Skeletal muscle cell (primary cell): ENCODE results near the gene TMEM63B.
"Not testable (repeated sequence)": the region's sequence is repeated elsewhere in the genome, so short reads cannot be mapped to it uniquely, and the experiment has no call there.

ENCODE experiments used
- DNase-seq: peaks from one replicate; pipeline ENCODE4 v3.0.0-alpha.2; 2010; ENCODE audit warnings: low read depth
- H3K4me3 ChIP-seq: 2 replicates; pipeline ENCODE4 v1.5.1; 2011; ENCODE audit warnings: low read depth, mild to moderate bottlenecking, control low read depth, low read length, moderate library complexity

Gene TMEM63B

DNA sequence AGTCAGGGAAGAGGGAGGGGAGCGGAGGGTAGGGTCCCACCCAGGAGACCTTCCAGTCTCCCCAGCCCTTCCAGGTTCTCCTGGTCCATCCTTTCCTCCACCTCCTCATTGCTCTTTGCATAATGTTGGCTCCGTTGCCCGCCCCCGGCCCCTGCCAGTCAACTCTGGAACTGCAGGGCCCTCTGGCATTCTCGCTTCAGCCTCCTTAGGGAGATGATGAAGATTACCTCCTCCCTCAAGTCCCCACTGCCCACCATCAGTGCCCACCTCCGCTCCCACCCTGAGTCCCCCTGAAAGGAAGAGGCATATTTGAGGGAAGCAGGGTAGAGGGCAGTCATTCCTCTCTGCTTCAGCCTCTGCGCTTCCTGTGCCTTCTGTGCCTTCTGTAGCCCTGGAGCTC, 8.5 kb downstream of the TMEM63B start:
- DNase-seq, result no peak
- H3K4me3 ChIP-seq, result no peak overlapping the region

DNA sequence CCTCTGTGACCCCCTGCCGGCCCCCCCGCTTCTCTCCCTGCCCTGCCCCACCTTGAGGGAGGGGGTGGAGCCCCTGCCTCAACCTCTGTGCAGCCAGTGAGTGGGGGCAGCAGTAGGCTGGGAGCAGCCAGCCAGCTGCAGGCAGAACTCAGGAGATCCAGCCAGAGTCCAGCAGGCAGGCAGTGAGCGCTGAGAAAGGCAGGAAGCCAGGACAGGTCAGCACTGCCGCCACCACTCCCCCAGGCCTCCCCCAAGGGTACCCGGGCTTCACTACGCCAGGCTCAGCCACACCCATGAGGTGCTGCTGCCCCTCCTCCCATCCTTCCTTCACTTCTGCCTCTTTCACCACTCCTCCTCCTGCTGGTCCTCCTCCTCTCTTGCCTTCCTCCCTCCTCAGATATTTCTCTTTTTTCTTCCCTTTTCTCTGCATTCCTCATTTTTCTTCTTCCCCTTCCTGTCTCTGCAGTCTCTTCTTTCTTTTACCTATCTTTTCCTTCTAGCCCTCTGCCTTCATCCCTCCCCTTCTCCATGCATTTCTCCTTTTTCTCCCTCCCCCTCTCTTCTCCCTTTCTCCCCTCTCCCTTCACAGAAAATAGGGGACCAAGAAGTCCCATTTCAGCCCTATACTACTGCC, 11.5 kb downstream of the TMEM63B start:
- no peak for DNase-seq
- H3K4me3 ChIP-seq, result no peak overlapping the region

DNA sequence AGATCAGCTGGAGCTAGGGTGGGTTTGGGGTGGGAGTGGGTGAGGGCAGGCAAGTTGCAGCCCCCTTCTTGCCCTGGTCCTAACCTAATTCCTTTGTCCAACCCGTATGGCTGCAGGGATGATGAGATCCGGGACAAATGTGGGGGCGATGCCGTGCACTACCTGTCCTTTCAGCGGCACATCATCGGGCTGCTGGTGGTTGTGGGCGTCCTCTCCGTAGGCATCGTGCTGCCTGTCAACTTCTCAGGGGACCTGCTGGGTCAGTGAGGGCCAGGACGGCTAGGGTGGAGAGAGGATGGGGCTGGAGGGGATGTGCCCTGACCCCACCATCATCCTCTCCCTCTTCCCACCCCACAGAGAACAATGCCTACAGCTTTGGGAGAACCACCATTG, 12.0 kb downstream of the TMEM63B start:
- H3K4me3 ChIP-seq, result no peak overlapping the region
- no peak for DNase-seq

DNA sequence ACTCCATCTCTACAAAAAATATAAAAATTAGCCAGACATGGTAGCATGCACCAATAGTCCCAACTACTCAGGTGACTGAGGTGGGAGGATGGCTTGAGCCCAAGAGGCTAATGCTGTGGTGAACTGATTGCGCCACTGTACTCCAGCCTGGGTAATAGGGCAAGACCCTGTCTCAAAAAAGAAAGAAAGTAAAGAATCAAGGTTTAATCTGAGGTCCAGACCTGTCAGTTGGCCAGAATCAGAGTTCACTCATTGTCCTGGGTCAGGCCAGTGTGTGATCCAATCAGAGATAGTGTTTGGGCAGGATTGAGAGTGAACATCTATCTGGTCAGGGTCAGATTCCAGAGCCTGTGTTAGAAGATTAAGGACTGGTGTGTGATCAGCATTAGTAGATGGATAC, 15.5 kb downstream of the TMEM63B start:
- H3K4me3 ChIP-seq, result no peak overlapping the region
- no peak for DNase-seq

DNA sequence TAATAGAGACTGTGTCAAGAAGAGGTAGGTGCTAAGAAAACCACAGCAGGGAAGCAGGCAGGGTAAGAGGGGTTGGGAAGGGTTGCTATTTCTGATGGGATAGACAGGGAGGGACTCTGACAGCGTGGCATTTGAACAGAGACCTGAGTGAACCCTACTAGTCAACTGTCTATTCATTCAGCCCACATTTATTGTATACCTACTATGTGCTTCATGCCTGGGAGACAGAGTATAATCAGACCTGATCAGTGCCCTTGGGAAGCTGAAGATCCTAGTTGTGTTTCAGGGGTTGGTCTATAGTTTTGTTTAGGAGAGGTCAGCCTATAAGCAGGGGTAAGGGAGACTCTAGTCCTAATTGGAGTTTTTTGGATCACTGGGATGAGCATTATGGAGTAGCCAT, 16.4 kb downstream of the TMEM63B start:
- no peak overlapping the region for H3K4me3 ChIP-seq
- no peak for DNase-seq

DNA sequence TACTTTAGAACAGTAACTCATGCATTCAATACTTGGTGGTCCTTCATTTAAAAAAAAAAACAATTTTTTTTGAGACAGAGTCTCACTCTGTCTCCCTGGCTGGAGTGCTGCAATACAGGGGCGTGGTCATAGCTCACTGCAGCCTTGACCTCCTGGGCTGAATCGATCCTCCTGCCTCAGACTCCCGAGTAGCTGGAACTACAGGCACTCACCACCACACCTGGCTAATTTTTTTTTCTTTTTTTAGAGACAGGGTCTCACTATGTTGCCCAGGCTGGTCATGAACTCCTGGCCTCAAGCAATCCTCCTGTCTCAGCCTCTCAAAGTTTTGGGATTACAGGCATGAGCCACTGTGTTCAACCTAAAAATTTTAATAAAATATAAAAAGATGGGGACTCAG, 17.2 kb downstream of the TMEM63B start:
- DNase-seq, H3K4me3 ChIP-seq: not testable (repeated sequence)

DNA sequence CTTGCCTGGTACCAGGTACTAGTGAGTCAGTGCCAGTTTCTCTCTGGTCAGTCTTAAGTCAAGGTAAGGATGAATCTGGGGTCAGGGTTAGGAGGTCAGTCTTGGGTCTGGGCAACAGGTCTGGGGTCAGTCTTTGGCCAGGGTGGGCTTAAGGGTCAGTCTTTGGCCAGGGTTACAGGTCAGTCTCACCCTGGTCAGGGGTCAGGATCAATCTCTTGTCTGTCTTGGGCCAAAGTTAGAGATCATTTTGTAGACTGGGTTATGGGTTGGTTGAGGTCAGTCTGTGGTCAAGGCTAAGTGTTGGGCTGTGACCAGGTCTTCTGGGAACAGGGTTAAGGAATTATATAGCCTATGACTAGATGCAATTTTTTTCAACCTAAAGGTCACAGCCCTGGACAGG, 18.5 kb downstream of the TMEM63B start:
- no peak for DNase-seq
- H3K4me3 ChIP-seq, result no peak overlapping the region

DNA sequence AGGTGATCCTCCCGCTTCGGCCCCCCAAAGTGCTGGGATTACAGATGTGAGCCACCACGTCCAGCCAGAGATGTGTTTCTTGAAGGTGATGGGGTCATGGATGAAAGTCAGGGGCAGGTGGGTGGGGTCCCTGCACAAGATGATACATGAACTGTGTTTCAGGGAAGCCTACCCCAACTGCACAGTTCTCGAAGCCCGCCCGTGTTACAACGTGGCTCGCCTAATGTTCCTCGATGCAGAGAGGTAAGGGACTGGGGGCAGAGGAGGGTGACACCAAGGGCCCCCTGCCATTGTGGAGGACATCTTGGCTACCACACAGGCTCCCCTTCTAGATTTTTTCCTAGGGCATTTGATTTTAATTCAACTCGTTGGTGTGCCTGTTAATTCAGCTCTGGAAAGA, 19.3 kb downstream of the TMEM63B start:
- H3K4me3 ChIP-seq, result no peak overlapping the region
- no peak for DNase-seq

DNA sequence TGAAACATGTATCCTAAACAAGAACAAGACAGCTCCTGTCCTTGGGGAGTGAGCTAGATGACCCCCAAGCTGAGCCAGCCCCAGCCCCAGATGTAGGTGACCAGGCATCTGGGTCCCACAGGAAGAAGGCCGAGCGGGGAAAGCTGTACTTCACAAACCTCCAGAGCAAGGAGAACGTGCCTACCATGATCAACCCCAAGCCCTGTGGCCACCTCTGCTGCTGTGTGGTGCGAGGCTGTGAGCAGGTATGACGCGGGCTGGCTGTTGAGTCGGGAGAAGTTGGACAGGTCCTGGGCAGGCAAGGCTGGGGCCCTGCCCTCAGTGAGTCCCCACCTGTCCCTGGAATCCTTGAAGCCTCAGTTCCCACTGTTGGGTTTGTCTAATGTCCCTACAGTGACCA, 19.9 kb downstream of the TMEM63B start:
- no peak for DNase-seq
- H3K4me3 ChIP-seq, result no peak overlapping the region

DNA sequence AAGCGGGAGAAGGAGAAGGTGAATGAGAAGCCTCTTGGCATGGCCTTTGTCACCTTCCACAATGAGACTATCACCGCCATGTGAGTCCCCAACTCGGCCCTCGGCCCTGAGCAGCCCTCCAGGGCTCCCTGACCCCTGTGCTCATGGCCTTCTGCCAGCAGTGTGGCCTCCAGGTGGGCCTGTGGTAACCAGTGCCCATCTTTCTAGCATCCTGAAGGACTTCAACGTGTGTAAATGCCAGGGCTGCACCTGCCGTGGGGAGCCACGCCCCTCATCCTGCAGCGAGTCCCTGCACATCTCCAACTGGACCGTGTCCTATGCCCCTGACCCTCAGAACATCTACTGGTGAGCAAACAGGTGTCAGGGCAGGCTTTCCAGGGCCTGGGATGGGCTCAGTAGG, 21.0 kb downstream of the TMEM63B start:
- DNase-seq, result no peak
- H3K4me3 ChIP-seq, result no peak overlapping the region

DNA sequence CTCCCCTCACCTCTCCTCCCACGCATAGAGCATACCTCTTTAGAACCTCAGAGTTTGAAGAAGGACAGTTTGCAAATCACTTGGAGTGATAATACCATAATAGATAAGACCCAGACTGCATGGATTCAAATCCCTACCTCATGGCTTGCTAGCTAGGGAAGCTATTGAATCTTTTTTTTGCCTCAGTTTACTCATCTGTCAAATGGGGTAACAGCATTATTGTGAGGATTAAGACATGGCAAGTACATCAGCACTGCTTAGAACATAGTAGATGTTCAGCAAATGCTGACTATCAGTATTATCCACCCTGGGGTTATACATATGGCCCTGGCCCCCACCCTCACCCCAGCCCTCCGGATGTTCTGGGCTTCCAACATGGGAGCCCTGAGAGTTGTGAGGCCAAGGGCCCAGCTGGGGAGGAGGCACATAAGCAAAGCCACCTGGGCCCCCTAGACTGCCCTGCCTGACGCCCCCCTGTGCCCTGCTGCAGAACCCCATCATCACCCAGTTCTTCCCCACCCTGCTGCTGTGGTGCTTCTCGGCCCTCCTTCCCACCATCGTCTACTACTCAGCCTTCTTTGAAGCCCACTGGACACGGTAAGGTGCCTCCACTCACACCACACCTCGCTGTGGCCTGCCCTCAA, 22.1 kb downstream of the TMEM63B start:
- H3K4me3 ChIP-seq, result no peak overlapping the region
- DNase-seq, result no peak

DNA sequence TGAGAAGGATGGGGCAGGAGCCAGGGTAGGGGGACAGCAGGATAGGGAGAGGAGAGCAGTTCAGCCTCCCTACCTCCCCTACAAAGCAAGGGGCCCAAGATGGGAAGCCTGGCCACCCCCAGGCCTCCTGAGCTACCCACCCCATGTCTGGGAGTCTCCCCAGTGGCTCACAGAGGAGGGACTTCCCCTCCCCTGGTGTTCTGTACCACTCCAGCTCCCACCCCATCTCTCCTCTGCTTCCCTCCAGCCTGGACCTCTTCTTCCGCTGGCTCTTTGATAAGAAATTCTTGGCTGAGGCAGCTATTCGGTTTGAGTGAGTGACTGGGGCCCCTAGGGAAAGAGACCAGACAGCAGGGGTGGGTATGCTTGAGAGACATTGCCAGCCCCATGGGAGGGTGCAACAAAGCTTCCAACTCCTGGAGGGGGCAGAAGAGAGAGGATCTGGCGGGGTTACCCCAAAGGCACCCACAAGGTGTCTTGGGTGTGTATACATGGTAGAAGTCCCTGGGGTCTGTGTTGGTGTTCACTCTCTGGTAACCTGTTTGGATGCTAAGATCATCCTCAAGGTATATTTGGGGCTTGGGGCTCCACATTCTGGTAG, 23.1 kb downstream of the TMEM63B start:
- no peak overlapping the region for H3K4me3 ChIP-seq
- DNase-seq, result no peak

DNA sequence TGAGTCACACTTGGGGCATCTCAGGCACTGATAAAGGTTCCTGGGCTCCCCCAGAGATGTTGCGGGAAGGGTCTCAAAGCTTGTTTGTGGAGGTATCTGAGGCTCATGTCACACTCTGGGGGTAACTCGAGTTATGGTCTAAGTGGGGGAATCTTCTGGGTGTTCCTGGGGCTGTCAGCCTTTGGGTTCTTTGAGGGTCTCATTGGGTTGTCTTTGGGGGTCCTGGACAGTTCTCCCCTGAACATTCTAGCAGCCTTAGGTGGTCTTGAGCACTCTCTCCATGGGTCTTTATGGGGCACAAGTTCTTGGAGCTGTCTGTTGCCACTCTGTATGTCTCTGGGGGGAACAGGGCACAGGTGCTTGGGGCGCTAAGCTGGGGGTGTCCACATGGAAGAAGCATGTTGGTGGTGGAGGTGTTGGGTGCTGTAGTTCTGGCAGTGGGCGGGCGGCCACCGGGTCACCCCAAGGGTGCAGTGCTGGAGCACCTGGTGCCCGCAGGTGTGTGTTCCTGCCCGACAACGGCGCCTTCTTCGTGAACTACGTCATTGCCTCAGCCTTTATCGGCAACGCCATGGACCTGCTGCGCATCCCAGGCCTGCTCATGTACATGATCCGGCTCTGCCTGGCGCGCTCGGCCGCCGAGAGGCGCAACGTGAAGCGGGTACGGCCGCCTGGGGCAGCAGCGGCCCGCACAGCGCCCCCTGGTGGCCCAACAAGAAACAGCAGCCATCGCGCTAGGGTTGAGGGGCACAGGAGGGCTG, 24.2 kb downstream of the TMEM63B start:
- no peak for DNase-seq
- H3K4me3 ChIP-seq, result no peak overlapping the region

DNA sequence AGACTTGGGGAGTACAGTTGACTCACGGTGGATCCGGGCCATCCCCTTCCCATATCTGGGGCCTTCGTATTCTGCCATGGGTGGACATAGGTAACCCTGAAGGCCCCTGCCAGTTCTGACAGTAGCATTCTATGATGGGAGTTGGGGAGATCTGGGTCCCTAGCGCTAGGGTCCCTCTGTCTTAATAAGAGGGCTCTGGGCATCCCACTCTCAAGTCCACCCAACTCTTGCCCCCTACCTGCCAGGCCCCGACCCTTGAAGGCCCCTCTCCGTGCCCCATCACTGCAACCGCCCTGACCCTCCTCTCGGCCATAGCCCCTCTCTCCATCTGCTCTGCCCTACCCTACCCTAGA, 24.7 kb downstream of the TMEM63B start:
- DNase-seq, result no peak

DNA sequence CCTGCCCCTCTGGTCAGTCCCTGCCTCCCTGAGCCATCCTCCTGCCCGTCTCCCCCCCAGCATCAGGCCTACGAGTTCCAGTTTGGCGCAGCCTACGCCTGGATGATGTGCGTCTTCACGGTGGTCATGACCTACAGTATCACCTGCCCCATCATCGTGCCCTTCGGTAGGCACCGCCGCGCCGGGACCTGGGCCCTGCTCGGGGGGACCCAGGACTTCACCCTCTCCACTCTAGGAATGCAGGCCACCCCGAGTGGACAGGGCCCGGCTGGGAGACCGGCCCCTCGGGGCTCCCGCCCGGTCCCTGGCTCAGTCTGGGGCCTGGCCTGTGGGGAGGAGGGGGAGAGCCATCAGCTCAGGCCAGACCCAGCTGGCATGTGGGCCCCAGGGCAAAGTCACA, 25.2 kb downstream of the TMEM63B start:
- no peak for DNase-seq
- H3K4me3 ChIP-seq, result no peak overlapping the region

More for the DNA sequence above, 24.7 kb downstream of the TMEM63B start:
- H3K4me3 ChIP-seq, result no peak overlapping the region

DNA sequence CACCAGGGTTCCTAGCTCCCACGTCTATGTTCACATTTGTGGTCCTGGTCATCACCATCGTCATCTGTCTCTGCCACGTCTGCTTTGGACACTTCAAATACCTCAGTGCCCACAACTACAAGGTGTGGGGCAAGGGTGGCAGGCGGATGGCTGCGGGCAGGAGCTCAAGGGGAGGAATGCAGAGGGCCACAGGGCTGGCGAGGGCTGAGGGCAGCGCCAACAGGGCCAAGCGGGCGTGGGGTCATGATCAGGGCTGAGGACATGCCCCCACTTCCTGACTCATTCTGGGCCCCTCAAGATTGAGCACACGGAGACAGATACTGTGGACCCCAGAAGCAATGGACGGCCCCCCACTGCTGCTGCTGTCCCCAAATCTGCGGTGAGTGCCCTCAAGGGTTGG, 26.7 kb downstream of the TMEM63B start:
- no peak overlapping the region for H3K4me3 ChIP-seq
- no peak for DNase-seq

DNA sequence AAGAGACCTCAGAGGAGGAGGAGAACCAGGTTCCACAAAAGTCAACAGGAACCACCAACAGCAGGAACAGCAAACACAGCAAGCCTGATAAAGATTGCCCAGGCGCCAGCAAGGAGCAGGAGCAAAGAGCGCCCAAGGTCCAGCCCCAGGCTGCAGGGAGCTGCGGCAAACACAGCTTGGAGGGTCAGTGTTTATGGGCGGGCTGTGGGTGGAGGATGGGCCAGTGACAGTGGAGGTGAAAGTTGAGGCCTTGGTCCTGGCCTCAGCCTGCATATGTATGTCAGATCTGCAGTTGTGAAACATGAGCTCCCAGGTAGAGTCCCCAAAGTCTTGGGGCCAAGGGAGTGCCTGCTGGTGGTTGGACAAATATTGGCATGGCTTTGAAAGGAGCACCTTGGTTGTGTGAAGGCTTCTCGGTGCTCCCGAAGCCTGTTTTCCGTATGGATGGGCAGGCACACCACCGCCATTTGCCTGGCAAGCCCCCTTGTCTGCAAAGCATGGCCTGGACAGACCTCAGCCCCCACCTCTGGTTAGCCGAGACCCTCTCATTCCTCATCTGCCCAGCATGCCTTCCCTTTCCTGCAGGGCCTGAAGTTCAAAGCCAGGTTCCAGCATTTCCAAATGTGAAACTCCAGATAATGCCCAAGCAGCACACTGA, 29.3 kb downstream of the TMEM63B start:
- H3K4me3 ChIP-seq, result no peak overlapping the region
- DNase-seq, result no peak

DNA sequence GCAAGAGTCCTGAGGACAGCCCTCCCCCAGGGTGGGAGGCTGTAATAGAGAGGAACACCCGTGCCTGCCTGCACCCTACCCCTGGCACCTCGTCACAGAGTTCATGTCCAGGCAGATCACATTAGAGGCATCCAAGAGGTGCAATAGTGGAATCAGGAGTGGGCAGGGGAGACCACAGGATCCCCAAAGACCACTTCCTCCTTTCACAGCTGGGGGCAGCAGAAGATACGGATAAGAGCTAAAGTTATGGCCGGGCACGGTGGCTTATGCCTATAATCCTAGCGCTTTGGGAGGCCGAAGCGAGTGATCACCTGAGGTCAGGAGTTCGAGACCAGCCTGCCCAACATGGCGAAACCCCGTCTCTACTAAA, 29.8 kb downstream of the TMEM63B start:
- no peak overlapping the region for H3K4me3 ChIP-seq
- no peak for DNase-seq

DNA sequence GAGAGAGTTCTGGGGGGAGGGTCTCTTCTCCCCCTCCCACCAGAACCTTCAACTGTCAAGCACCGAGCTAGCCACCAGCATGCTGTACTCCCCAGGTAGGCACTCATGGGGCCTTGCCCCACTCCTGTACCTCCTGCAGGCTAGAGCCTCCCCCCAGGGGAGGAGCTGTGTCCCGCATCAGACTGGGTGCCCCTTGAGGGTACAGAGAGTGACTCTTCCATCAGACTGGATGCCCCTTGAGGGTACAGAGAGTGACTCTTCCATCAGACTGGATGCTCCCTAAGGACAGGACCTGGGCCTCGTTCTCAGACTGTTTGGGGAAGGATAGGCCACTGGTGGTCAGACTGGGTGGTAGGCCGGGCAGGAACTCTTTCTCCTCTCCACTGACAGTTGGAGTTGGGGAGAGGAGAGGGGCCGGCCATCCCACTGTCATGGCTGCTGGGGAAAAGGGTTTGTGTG, 31.4 kb downstream of the TMEM63B start, which contains the start of gene CAPN11:
TSS of gene CAPN11 (plus strand) at position 51 of the 459 bp plus-strand sequence. CDS start at position 80, 29 bp downstream.
- no peak within 1 kb of the TSS for H3K4me3 ChIP-seq
- DNase-seq, result no peak

DNA sequence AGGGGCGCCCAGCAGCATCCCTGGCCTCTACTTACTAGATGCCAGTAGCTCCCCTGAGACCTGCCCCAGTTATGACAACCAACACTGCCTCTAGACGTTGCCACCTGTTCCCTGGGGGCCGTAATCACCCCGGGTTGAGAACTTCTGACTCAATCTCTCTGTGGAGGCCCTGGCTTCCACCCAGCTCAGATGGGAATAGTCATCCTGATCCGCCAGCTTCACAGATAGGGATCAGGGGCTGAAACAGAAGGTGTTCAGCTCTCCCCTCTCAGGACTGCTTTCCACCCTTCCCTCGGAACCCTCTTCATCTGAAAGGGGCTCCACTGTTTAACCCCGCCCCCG, 34.6 kb downstream of the TMEM63B start:
- DNase-seq, result no peak
- no peak overlapping the region for H3K4me3 ChIP-seq
